ENCODE measurements around the gene KCNIP2.

GRCh38 chr10:101803511-101803910, 40.1 kb downstream of the KCNIP2 start:
- TF ChIP-seq, protein P1, sequence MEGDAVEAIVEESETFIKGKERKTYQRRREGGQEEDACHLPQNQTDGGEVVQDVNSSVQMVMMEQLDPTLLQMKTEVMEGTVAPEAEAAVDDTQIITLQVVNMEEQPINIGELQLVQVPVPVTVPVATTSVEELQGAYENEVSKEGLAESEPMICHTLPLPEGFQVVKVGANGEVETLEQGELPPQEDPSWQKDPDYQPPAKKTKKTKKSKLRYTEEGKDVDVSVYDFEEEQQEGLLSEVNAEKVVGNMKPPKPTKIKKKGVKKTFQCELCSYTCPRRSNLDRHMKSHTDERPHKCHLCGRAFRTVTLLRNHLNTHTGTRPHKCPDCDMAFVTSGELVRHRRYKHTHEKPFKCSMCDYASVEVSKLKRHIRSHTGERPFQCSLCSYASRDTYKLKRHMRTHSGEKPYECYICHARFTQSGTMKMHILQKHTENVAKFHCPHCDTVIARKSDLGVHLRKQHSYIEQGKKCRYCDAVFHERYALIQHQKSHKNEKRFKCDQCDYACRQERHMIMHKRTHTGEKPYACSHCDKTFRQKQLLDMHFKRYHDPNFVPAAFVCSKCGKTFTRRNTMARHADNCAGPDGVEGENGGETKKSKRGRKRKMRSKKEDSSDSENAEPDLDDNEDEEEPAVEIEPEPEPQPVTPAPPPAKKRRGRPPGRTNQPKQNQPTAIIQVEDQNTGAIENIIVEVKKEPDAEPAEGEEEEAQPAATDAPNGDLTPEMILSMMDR (IDR thresholded peaks at IDR 0.05), result no peak
- no peak for TF ChIP-seq POLR2A (IDR thresholded peaks at IDR 0.05)
